Smooth muscle cell of the brain vasculature (primary cell): Measurements from ENCODE around the gene ALDH5A1.

Source experiments
- DNase-seq: peaks from one replicate; pipeline ENCODE4 v3.0.0-alpha.2; 2012; ENCODE audit warnings: low read depth, low spot score

ALDH5A1 gene

GRCh38 chr6:24522228-24523176 is 27.7 kb downstream of the ALDH5A1 start:
- DNase-seq, result no peak

GRCh38 chr6:24524329-24524728 is 29.6 kb downstream of the ALDH5A1 start:
- DNase-seq, result no peak

GRCh38 chr6:24524805-24525204 is 30.0 kb downstream of the ALDH5A1 start:
- peak; percentile 23 for DNase-seq

GRCh38 chr6:24529985-24530384 is 35.2 kb downstream of the ALDH5A1 start:
- DNase-seq, result no peak

GRCh38 chr6:24534329-24534728 is 39.6 kb downstream of the ALDH5A1 start:
- no peak for DNase-seq

- DNase-seq, result no peak
These were observed 40.4 kb downstream of the ALDH5A1 start for GRCh38 chr6:24535210-24535609.

- DNase-seq, result no peak
These were observed 41.7 kb downstream of the ALDH5A1 start for GRCh38 chr6:24536466-24536865.

GRCh38 chr6:24537082-24537699 is 42.4 kb downstream of the ALDH5A1 start:
- no peak for DNase-seq

GRCh38 chr6:24537771-24538385 is 43.1 kb downstream of the ALDH5A1 start:
- no peak for DNase-seq

GRCh38 chr6:24539416-24539815 is 44.6 kb downstream of the ALDH5A1 start:
- DNase-seq, result no peak

- no peak for DNase-seq
These were observed 45.4 kb downstream of the ALDH5A1 start for GRCh38 chr6:24540197-24540596.

- no peak for DNase-seq
These were observed 48.9 kb downstream of the ALDH5A1 start for GRCh38 chr6:24543683-24544082.

GRCh38 chr6:24545183-24545582 is 50.4 kb downstream of the ALDH5A1 start:
- no peak for DNase-seq

- DNase-seq, result no peak
These were observed 50.9 kb downstream of the ALDH5A1 start for GRCh38 chr6:24545691-24546090.

- no peak for DNase-seq
These were observed 51.7 kb downstream of the ALDH5A1 start for GRCh38 chr6:24546439-24546838.

GRCh38 chr6:24547243-24547642 is 52.5 kb downstream of the ALDH5A1 start:
- no peak for DNase-seq

- DNase-seq, result no peak
These were observed 54.4 kb downstream of the ALDH5A1 start for GRCh38 chr6:24549158-24549557.

GRCh38 chr6:24549674-24550353 is 55.0 kb downstream of the ALDH5A1 start:
- DNase-seq, result no peak

GRCh38 chr6:24551139-24551538 is 56.4 kb downstream of the ALDH5A1 start:
- DNase-seq, result no peak

- no peak for DNase-seq
These were observed 59.7 kb downstream of the ALDH5A1 start for GRCh38 chr6:24554474-24554873.

- DNase-seq, result no peak
These were observed 63.7 kb downstream of the ALDH5A1 start for GRCh38 chr6:24558516-24558915.

- no peak for DNase-seq
These were observed 69.3 kb downstream of the ALDH5A1 start for GRCh38 chr6:24564081-24564480.
